ENCODE results near the gene WDR4. TPM values are rescaled to one million over a fixed set of nuclear protein-coding genes. Genes with fewer than 3 reads are reported as not detected.
A peak's percentile ranks its signal among the peaks of the same experiment; 100 is the strongest.
"Not testable (repeated sequence)": the region's sequence is repeated elsewhere in the genome, so short reads cannot be mapped to it uniquely, and the experiment has no call there.

The WDR4 gene
- total RNA-seq, 1 donor from 2014 or later: 5.7 TPM

DNA sequence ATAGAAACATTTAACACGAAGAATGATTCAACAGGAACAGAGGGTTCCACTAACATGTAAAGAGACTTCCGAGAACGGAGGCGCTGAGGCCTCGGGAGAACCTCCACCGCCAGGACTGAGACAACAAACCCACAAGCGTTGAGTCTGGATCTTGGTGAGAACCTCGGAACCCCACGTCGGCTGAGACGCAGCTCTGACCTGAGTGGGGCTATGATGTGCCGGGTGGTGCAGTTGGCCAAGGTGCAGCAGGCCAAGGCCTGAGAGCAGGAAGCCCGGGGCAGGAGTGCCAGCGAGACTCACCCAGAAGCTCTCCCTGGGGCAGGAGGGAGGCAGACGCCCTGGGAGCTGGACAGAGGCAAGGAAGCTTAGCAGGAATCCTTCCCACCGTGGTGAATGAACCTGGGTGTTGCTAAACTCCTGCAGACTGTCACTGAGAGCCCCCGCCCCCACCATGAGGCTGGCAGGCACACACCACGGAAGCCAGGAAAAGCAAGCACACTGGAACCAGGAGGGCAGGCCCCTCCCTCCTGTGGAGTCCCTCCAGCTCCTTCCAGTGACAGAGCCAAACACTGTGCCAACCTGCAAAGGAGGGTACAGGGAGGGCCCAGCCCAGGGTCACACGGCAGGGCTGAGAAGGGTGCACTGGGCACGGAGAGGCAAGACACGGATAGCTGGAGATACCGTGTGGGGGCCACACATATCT lies 34.8 kb downstream of the WDR4 start:
- Histone ChIP-seq H4K20me1 (ENCODE audit: low read depth) (peaks cover 15% of the 10 kb centered on the region), H3K4me2 (no peak overlapping the region), H3K9me3 (ENCODE audit: low read depth) (no peaks in the 10 kb centered on the region), H3K27me3 (no peaks in the 10 kb centered on the region), H3K79me2 (ENCODE audit: low read depth) (peaks cover 23% of the 10 kb centered on the region), H3K27ac (no peak overlapping the region), H3K4me1 (no peaks in the 10 kb centered on the region), H3K9ac (no peak overlapping the region), H3K4me3 (no peak overlapping the region), H3F3A (ENCODE audit: low read depth) (no peaks in the 10 kb centered on the region), H2AFZ (replicated peaks) (no peak overlapping the region), H3K36me3 (peaks cover 3% of the 10 kb centered on the region)
- no peaks in the 10 kb centered on the region for H3K9me3 Mint-ChIP-seq
- no peaks in the 10 kb centered on the region for H3K27me3 Mint-ChIP-seq (ENCODE audit: insufficient read depth, low read depth)
- H3K36me3 Mint-ChIP-seq: peaks cover 33% of the 10 kb centered on the region
- H3K4me3 Mint-ChIP-seq: no peak overlapping the region
- peaks cover 9% of the 10 kb centered on the region for H3K4me1 Mint-ChIP-seq
- no peak for DNase-seq (ENCODE audit: low spot score)
- no peak overlapping the region for H3K27ac Mint-ChIP-seq
- TF ChIP-seq EZH2 (IDR thresholded peaks at IDR 0.05): no peak

DNA sequence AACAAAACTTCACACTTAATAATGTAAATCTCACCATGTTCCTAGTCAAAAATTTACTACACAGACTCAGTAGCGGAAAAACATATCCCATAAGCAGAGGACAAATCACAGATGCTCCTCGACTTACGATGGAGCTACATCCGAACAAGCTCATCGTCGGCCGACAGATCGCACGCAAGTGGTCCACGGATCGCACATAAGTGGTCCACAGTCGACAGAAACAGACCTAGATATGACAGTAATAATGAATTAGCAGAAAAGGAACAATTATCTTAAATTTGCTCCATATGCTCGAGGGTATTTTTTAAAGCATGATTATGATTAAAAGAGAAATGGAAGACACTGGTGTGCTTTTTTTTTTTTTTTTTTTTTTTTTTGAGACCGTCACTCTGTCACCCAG lies 36.3 kb downstream of the WDR4 start:
- Histone ChIP-seq H4K20me1 (ENCODE audit: low read depth) (peaks cover 15% of the 10 kb centered on the region), H3K79me2 (ENCODE audit: low read depth) (peaks cover 23% of the 10 kb centered on the region), H3K36me3 (peaks cover 3% of the 10 kb centered on the region), H3K4me1 (no peaks in the 10 kb centered on the region), H2AFZ (replicated peaks) (no peak overlapping the region), H3K27me3 (no peaks in the 10 kb centered on the region), H3K9ac (no peak overlapping the region), H3F3A (ENCODE audit: low read depth) (no peaks in the 10 kb centered on the region), H3K27ac (no peak overlapping the region), H3K4me2 (no peak overlapping the region), H3K9me3 (ENCODE audit: low read depth) (no peaks in the 10 kb centered on the region), H3K4me3 (no peak overlapping the region)
- Mint-ChIP-seq H3K36me3 (peaks cover 23% of the 10 kb centered on the region), H3K27me3 (ENCODE audit: insufficient read depth, low read depth) (peaks cover 4% of the 10 kb centered on the region), H3K27ac (peak overlapping the region; percentile 12), H3K4me3 (no peak overlapping the region), H3K9me3 (no peaks in the 10 kb centered on the region), H3K4me1 (peaks cover 9% of the 10 kb centered on the region)
- DNase-seq (ENCODE audit: low spot score): no peak
- TF ChIP-seq EZH2 (IDR thresholded peaks at IDR 0.05): no peak
- TF ChIP-seq EZH2phosphoT487 (IDR thresholded peaks at IDR 0.05): no peak
- TF ChIP-seq, protein P1, sequence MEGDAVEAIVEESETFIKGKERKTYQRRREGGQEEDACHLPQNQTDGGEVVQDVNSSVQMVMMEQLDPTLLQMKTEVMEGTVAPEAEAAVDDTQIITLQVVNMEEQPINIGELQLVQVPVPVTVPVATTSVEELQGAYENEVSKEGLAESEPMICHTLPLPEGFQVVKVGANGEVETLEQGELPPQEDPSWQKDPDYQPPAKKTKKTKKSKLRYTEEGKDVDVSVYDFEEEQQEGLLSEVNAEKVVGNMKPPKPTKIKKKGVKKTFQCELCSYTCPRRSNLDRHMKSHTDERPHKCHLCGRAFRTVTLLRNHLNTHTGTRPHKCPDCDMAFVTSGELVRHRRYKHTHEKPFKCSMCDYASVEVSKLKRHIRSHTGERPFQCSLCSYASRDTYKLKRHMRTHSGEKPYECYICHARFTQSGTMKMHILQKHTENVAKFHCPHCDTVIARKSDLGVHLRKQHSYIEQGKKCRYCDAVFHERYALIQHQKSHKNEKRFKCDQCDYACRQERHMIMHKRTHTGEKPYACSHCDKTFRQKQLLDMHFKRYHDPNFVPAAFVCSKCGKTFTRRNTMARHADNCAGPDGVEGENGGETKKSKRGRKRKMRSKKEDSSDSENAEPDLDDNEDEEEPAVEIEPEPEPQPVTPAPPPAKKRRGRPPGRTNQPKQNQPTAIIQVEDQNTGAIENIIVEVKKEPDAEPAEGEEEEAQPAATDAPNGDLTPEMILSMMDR (IDR thresholded peaks at IDR 0.05): no peak

DNA sequence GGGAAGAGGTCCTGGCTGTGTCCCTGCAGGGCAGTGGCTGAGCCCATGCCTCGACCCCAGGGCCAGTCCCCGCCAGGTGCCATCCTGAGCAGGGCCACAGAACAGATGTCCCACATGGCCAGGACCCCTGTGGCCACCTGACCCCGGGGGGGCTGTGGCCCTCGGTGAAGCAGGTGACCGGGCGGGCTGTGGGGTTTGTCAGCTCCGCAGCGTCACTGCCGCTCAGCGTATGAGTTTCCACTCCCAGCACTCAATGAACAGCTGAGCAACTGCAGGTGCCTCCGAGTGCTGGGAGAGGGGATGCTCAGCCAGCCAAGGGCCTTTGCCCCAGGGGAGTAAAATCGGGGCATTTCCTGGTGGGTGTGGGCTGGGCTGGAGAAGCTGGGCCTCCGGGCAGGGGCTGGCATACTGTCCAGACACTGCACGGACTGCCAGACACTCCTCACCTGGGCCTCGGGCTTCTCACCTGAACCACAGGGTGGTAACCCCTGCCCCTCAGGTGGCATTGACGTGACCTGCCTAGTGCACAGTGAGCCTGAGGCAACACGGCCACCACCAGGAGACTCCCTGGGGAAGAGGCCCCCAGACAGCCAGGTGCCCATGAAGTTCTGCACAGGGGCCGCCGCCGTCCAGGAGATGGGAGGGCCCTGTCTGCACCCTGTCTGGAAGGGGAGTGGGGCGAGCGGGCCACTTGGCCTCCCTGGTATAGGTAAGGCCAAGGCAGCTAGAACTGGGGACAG lies 37.3 kb downstream of the WDR4 start:
- H3K27ac Mint-ChIP-seq; H3K9me3 ChIP-seq (ENCODE audit: low read depth); H3K27ac ChIP-seq; H3K4me2 ChIP-seq; H3K9ac ChIP-seq; DNase-seq (ENCODE audit: low spot score); H3K27me3 ChIP-seq; H3K4me3 ChIP-seq; H3K4me1 ChIP-seq; H3F3A ChIP-seq (ENCODE audit: low read depth); H3K4me1 Mint-ChIP-seq; H3K36me3 ChIP-seq; H3K27me3 Mint-ChIP-seq (ENCODE audit: insufficient read depth, low read depth); H2AFZ ChIP-seq (replicated peaks); H3K9me3 Mint-ChIP-seq; H3K4me3 Mint-ChIP-seq: not testable (repeated sequence)
- Histone ChIP-seq H3K79me2 (ENCODE audit: low read depth) (peaks cover 23% of the 10 kb centered on the region), H4K20me1 (ENCODE audit: low read depth) (peaks cover 15% of the 10 kb centered on the region)
- peaks cover 21% of the 10 kb centered on the region for H3K36me3 Mint-ChIP-seq

GRCh38 chr21:42841156-42841915 lies 38.0 kb downstream of the WDR4 start:
- peaks cover 4% of the 10 kb centered on the region for H3K27me3 Mint-ChIP-seq (ENCODE audit: insufficient read depth, low read depth)
- no peak overlapping the region for H3K27ac ChIP-seq
- no peaks in the 10 kb centered on the region for H3F3A ChIP-seq (ENCODE audit: low read depth)
- H3K9me3 ChIP-seq (ENCODE audit: low read depth): no peaks in the 10 kb centered on the region
- no peaks in the 10 kb centered on the region for H3K9me3 Mint-ChIP-seq
- no peak overlapping the region for H3K4me3 ChIP-seq
- H3K4me1 ChIP-seq: no peaks in the 10 kb centered on the region
- H3K36me3 ChIP-seq: peaks cover 3% of the 10 kb centered on the region
- no peak overlapping the region for H3K4me2 ChIP-seq
- H3K27ac Mint-ChIP-seq: no peak overlapping the region
- H3K79me2 ChIP-seq (ENCODE audit: low read depth): peaks cover 21% of the 10 kb centered on the region
- no peak overlapping the region for H3K9ac ChIP-seq
- H4K20me1 ChIP-seq (ENCODE audit: low read depth): peaks cover 14% of the 10 kb centered on the region
- no peaks in the 10 kb centered on the region for H3K27me3 ChIP-seq
- DNase-seq (ENCODE audit: low spot score): no peak
- H3K4me1 Mint-ChIP-seq: peaks cover 9% of the 10 kb centered on the region
- H3K36me3 Mint-ChIP-seq: peaks cover 22% of the 10 kb centered on the region
- TF ChIP-seq EZH2phosphoT487 (IDR thresholded peaks at IDR 0.05) (no peak), EZH2 (IDR thresholded peaks at IDR 0.05) (no peak)
- TF ChIP-seq, protein P1 (IDR thresholded peaks at IDR 0.05): no peak
- no peak overlapping the region for H3K4me3 Mint-ChIP-seq
- H2AFZ ChIP-seq (replicated peaks): no peak overlapping the region
